ENCODE results near the gene OPN1SW. TPM values are rescaled to one million over a fixed set of nuclear protein-coding genes. Genes with fewer than 3 reads are reported as not detected.

OPN1SW gene
- total RNA-seq, 2 experiments from 2014 or later = not detected

- H3K4me1 Mint-ChIP-seq (ENCODE audit: low read depth) = no peaks in the 10 kb centered on the region
- no peak overlapping the region for H3K27ac Mint-ChIP-seq
- ChIA-PET POLR2A (no interaction called here), CTCF (no interaction called here)
- H3K4me1 ChIP-seq (ENCODE audit: insufficient read depth, low read length) = no peaks in the 10 kb centered on the region
- no peaks in the 10 kb centered on the region for H3K27me3 ChIP-seq (ENCODE audit: control insufficient read depth in 1 of 2, insufficient read depth in 2 of 2, low read length in 2 of 2)
- H3K27ac ChIP-seq (ENCODE audit: low read depth in 1 of 2, low read length in 2 of 2) = no peak overlapping the region
- no peaks in the 10 kb centered on the region for H3K9me3 Mint-ChIP-seq
- H3K36me3 Mint-ChIP-seq (ENCODE audit: low read depth) = peaks cover 15% of the 10 kb centered on the region
- no peaks in the 10 kb centered on the region for H3K27me3 Mint-ChIP-seq
- H3K4me3 Mint-ChIP-seq = no peak overlapping the region
- TF ChIP-seq, protein P1, sequence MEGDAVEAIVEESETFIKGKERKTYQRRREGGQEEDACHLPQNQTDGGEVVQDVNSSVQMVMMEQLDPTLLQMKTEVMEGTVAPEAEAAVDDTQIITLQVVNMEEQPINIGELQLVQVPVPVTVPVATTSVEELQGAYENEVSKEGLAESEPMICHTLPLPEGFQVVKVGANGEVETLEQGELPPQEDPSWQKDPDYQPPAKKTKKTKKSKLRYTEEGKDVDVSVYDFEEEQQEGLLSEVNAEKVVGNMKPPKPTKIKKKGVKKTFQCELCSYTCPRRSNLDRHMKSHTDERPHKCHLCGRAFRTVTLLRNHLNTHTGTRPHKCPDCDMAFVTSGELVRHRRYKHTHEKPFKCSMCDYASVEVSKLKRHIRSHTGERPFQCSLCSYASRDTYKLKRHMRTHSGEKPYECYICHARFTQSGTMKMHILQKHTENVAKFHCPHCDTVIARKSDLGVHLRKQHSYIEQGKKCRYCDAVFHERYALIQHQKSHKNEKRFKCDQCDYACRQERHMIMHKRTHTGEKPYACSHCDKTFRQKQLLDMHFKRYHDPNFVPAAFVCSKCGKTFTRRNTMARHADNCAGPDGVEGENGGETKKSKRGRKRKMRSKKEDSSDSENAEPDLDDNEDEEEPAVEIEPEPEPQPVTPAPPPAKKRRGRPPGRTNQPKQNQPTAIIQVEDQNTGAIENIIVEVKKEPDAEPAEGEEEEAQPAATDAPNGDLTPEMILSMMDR (IDR thresholded peaks at IDR 0.05) = no peak
- peaks cover 3% of the 10 kb centered on the region for H3K36me3 ChIP-seq (ENCODE audit: insufficient read depth, low read length)
- H3K4me3 ChIP-seq (ENCODE audit: low read length) = no peak overlapping the region
- H3K9me3 ChIP-seq (ENCODE audit: control insufficient read depth in 1 of 2, insufficient read depth in 1 of 2, low read length in 2 of 2) = no peaks in the 10 kb centered on the region
- intact Hi-C loops (cut with DNase I, micrococcal nuclease) = no loop called here
- ATAC-seq (ENCODE audit: poor library complexity) (no peak), DNase-seq (no peak)
Measured at GRCh38 chr7:128800567-128800966, 25.0 kb upstream of the OPN1SW start.

DNA sequence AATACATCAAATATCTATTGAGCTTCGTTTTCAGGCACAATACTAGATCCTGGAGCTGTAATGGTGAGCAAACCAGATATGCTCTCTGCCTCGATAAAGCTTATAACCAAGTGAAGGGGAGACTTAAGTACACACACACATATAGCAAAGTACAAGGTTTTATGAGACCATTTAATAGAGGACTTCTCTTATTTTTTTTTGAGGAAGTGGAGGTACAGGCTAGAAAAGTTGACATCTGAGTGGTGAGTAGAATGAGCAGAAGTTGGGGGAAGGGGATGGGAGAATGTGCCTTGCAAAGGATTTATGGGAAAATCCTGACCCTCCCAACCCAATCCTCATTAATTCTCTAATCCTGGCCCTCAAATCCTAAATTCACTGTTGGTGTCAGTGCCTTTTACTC, 23.9 kb upstream of the OPN1SW start:
- Mint-ChIP-seq H3K27ac (no peak overlapping the region), H3K4me3 (no peak overlapping the region), H3K36me3 (ENCODE audit: low read depth) (peaks cover 8% of the 10 kb centered on the region), H3K9me3 (no peaks in the 10 kb centered on the region), H3K4me1 (ENCODE audit: low read depth) (no peaks in the 10 kb centered on the region), H3K27me3 (no peaks in the 10 kb centered on the region)
- H3K4me1 ChIP-seq (ENCODE audit: insufficient read depth, low read length) = no peaks in the 10 kb centered on the region
- TF ChIP-seq, protein P1 (IDR thresholded peaks at IDR 0.05) = no peak
- no peak for ATAC-seq (ENCODE audit: poor library complexity)
- no peaks in the 10 kb centered on the region for H3K27me3 ChIP-seq (ENCODE audit: control insufficient read depth in 1 of 2, insufficient read depth in 2 of 2, low read length in 2 of 2)
- intact Hi-C loops (cut with DNase I, micrococcal nuclease) = no loop called here
- no peak for DNase-seq
- no peak overlapping the region for H3K27ac ChIP-seq (ENCODE audit: low read depth in 1 of 2, low read length in 2 of 2)
- ChIA-PET CTCF (no interaction called here), POLR2A (no interaction called here)
- H3K9me3 ChIP-seq (ENCODE audit: control insufficient read depth in 1 of 2, insufficient read depth in 1 of 2, low read length in 2 of 2) = no peaks in the 10 kb centered on the region
- no peak overlapping the region for H3K4me3 ChIP-seq (ENCODE audit: low read length)
- peaks cover 2% of the 10 kb centered on the region for H3K36me3 ChIP-seq (ENCODE audit: insufficient read depth, low read length)

GRCh38 chr7:128796327-128796726, 20.7 kb upstream of the OPN1SW start:
- no peaks in the 10 kb centered on the region for H3K27me3 ChIP-seq (ENCODE audit: control insufficient read depth in 1 of 2, insufficient read depth in 2 of 2, low read length in 2 of 2)
- Mint-ChIP-seq H3K4me1 (ENCODE audit: low read depth) (no peaks in the 10 kb centered on the region), H3K4me3 (no peak overlapping the region), H3K27ac (no peak overlapping the region), H3K36me3 (ENCODE audit: low read depth) (peaks cover 12% of the 10 kb centered on the region), H3K27me3 (no peaks in the 10 kb centered on the region), H3K9me3 (no peaks in the 10 kb centered on the region)
- H3K27ac ChIP-seq (ENCODE audit: low read depth in 1 of 2, low read length in 2 of 2) = no peak overlapping the region
- peaks cover 16% of the 10 kb centered on the region for H3K4me1 ChIP-seq (ENCODE audit: insufficient read depth, low read length)
- H3K36me3 ChIP-seq (ENCODE audit: insufficient read depth, low read length) = no peaks in the 10 kb centered on the region
- no peak for DNase-seq
- TF ChIP-seq, protein P1 (IDR thresholded peaks at IDR 0.05) = no peak
- CTCF ChIA-PET = interaction anchor here (1.0 kb wide), 1 partner anchor 87 kb away, joined by 3 read pairs; no protein-coding TSS in a partner anchor
- POLR2A ChIA-PET = no interaction called here
- intact Hi-C loops (cut with DNase I, micrococcal nuclease) = no loop called here
- H3K4me3 ChIP-seq (ENCODE audit: low read length) = no peak overlapping the region
- H3K9me3 ChIP-seq (ENCODE audit: control insufficient read depth in 1 of 2, insufficient read depth in 1 of 2, low read length in 2 of 2) = no peaks in the 10 kb centered on the region
- ATAC-seq (ENCODE audit: poor library complexity) = no peak

All from CD4-positive, alpha-beta T cell (primary cell).